ENCODE results near the gene TVP23C.
"Not testable (repeated sequence)": the region's sequence is repeated elsewhere in the genome, so short reads cannot be mapped to it uniquely, and the experiment has no call there.

Gene TVP23C

DNA sequence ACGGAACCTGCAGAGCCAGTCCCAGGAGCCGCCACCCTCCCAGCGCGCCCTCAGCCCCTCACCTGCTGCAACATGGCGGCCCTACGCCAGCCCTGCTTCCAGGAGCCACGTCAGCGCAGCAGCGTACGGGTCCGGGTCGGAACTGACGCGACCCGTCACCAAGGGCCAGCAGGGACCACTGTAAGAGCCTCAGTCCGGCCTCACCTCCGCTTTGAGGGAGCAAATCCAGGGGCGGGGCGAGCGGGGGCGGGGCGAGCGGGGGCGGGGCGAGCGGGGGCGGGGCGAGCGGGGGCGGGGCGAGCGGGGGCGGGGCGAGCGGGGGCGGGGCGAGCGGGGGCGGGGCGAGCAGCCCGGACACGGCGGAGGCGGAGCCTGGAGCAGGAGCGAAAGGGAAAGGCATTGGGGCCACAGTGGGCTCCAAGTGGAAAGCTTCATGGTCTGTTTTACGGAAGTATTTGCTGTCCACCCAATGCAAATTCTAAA lies at the start of gene TVP23C:
Gene TVP23C, minus strand, starts transcription at position 109 of the 483 bp plus-strand sequence. Its CDS starts 35 bp downstream, at position 74.
- peak; percentile 55 for DNase-seq (ENCODE audit: low read depth, low spot score)
- peak; percentile 19 for TF ChIP-seq YY1 (IDR thresholded peaks at IDR 0.05; ENCODE audit: insufficient read depth, insufficient read length)
- not testable (repeated sequence) for H3K4me1 ChIP-seq (ENCODE audit: insufficient read depth, insufficient read length); H3K36me3 ChIP-seq (ENCODE audit: insufficient read depth, insufficient read length, low read length); H3K27me3 ChIP-seq (ENCODE audit: insufficient read depth, insufficient read length); H3K9me3 ChIP-seq (ENCODE audit: insufficient read depth, low read length)
- Histone ChIP-seq H3K9ac (ENCODE audit: insufficient read length, low read depth) (peak within 1 kb of the TSS; percentile 44), H3K4me3 (ENCODE audit: insufficient read length, low read depth) (peak within 1 kb of the TSS; percentile 37)

DNA sequence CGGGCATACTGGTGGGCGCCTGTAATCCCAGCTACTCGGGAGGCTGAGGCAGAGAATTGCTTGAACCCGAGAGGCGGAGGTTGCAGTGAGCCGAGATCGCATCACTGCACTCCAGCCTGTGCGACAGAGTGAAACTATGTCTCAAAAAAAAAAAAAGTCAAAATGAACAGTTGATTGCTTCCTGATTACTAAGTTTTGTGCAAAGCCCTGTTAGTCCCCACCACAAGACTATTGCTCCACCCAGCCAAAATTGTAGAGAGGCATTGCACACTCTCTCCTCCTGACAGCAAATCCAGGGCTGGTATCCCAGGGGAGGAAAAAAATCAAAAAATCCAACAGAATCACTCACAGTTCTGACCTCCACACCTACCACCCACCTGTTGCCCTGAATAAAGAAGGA lies 29.7 kb upstream of the TVP23C start:
- H3K4me3 ChIP-seq (ENCODE audit: insufficient read length, low read depth); H3K27me3 ChIP-seq (ENCODE audit: insufficient read depth, insufficient read length); H3K36me3 ChIP-seq (ENCODE audit: insufficient read depth, insufficient read length, low read length); H3K4me1 ChIP-seq (ENCODE audit: insufficient read depth, insufficient read length); H3K9ac ChIP-seq (ENCODE audit: insufficient read length, low read depth); DNase-seq (ENCODE audit: low read depth, low spot score); H3K9me3 ChIP-seq (ENCODE audit: insufficient read depth, low read length): not testable (repeated sequence)

DNA sequence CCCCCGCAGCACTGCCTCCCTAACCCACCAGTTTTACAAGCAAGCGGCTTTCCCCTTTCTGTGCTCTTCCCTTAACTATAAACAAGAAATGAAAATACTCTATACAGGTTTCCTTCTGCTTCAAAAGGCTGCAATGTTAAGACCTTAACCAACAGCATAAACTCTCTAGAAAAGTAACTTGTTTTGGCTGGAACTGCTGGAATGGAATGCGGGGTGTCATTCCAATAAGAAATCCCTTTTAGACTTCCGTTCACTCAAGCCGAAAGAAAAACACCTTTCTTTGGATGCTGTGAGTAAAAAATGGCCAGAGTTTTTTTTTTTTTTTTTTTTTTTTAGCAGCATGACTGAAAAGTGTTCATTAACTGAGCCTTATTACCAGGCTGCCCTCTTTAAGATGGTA lies 28.7 kb upstream of the TVP23C start:
- not testable (repeated sequence) for H3K4me1 ChIP-seq (ENCODE audit: insufficient read depth, insufficient read length); H3K4me3 ChIP-seq (ENCODE audit: insufficient read length, low read depth); H3K27me3 ChIP-seq (ENCODE audit: insufficient read depth, insufficient read length); H3K9ac ChIP-seq (ENCODE audit: insufficient read length, low read depth); DNase-seq (ENCODE audit: low read depth, low spot score); H3K36me3 ChIP-seq (ENCODE audit: insufficient read depth, insufficient read length, low read length); H3K9me3 ChIP-seq (ENCODE audit: insufficient read depth, low read length)

DNA sequence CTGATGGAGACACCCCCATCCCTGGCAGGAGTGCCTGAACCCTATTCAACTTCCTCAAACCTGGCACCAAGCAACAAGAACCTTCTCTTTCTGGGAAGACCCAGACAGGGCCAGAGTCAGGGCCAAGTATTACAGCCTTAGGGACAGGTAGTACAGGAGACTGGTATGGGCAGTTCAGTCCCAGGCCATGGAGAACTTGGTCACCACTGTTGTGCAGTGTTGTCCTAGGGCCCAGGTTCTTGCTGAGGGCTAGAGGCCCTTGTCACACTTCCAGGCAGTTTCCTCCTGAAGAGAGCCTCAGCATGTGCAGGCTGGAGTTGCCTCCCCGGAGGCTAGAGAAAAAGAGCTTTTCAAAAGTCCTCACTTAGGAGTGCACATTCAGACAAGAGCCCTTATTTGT lies 27.6 kb upstream of the TVP23C start:
- not testable (repeated sequence) for H3K9me3 ChIP-seq (ENCODE audit: insufficient read depth, low read length); H3K4me3 ChIP-seq (ENCODE audit: insufficient read length, low read depth); H3K4me1 ChIP-seq (ENCODE audit: insufficient read depth, insufficient read length); H3K36me3 ChIP-seq (ENCODE audit: insufficient read depth, insufficient read length, low read length); H3K9ac ChIP-seq (ENCODE audit: insufficient read length, low read depth); DNase-seq (ENCODE audit: low read depth, low spot score); H3K27me3 ChIP-seq (ENCODE audit: insufficient read depth, insufficient read length)

DNA sequence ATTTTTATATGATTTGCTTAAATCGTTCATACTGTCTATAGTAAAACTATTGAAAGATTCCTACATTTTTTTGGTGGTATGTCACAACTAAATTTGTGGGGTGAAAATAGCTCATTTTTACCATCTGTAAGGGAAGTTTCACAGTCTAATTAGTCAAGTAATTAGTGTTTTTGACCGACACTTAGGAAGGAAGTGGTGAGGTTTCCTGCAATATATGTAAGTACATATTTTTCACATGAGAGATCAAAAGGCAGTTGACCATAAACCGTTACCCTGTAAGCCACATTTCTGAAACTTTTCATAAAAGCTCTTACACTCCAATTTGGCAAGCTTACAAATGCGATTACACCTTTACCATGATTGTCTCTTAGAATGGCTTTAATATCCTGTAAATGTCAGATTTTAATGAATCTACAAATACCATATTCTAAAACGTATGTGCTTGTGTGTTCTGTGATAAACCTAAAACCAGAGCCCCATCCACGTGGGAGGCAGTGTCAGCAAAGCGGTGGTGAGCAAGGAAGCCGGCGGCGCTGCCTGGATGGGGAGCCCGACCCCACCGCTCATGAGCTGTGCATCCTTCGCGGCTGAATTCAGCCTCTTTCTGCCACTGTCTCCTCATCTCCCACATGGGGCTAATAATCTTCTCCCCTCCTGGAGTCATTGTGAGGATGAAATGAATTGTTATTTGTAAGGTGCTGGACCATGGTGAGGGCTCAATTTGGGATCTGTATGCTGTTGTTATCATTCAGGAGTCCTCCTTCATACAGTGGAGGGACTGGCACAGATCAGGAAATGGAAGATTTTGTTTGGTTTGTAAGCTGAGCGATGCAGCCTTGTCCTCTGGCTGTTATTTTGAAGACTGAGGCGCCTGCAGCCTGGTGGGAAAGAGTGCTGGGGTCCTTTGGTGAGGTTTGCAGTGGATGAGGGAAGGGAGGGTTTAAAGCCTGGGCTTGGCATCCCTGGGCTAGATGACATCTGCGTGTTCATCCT lies 26.6 kb upstream of the TVP23C start:
- H3K4me1 ChIP-seq (ENCODE audit: insufficient read depth, insufficient read length); H3K27me3 ChIP-seq (ENCODE audit: insufficient read depth, insufficient read length); H3K4me3 ChIP-seq (ENCODE audit: insufficient read length, low read depth); H3K9ac ChIP-seq (ENCODE audit: insufficient read length, low read depth); H3K36me3 ChIP-seq (ENCODE audit: insufficient read depth, insufficient read length, low read length); DNase-seq (ENCODE audit: low read depth, low spot score); H3K9me3 ChIP-seq (ENCODE audit: insufficient read depth, low read length): not testable (repeated sequence)

DNA sequence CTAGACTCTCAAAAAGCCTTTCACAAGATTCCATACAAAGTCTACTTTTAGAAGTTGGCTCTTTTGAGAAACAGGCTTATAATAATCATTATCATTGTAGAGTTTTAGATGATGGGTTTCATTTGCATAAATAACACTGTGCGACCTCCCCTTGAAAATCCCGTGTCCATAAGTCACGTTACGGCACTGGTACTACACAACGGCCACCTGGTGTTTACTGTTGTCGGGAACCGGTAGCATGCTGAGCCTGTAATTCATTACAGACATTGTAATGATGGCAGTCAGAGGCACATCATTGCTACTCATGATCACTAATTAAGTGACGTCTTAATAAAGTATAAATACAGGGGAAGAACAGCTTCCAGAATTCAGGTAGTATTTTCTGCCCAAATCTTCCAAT lies 24.7 kb upstream of the TVP23C start:
- not testable (repeated sequence) for H3K9me3 ChIP-seq (ENCODE audit: insufficient read depth, low read length); H3K27me3 ChIP-seq (ENCODE audit: insufficient read depth, insufficient read length); H3K9ac ChIP-seq (ENCODE audit: insufficient read length, low read depth); H3K36me3 ChIP-seq (ENCODE audit: insufficient read depth, insufficient read length, low read length); H3K4me3 ChIP-seq (ENCODE audit: insufficient read length, low read depth); DNase-seq (ENCODE audit: low read depth, low spot score); H3K4me1 ChIP-seq (ENCODE audit: insufficient read depth, insufficient read length)

DNA sequence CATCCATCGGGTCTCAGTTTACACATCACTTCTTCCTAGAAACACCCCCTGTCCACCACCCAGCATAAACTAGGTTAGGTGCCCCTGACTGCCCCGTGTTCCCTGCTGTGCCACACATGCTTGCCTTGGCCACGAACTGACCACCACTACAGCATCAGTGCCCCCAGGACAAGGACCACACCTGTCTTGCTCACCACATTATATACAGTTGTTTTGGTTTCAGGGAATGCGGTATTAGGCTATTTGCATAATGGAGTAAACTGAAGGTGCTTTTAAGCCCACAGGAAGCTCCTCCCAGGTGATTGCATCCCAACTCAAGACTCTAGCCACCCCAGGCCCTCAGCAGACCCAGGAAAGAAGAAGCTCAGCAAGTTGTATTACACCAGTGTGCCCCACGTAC lies 20.0 kb upstream of the TVP23C start:
- H3K9ac ChIP-seq (ENCODE audit: insufficient read length, low read depth); H3K4me1 ChIP-seq (ENCODE audit: insufficient read depth, insufficient read length); H3K36me3 ChIP-seq (ENCODE audit: insufficient read depth, insufficient read length, low read length); H3K9me3 ChIP-seq (ENCODE audit: insufficient read depth, low read length); H3K27me3 ChIP-seq (ENCODE audit: insufficient read depth, insufficient read length); H3K4me3 ChIP-seq (ENCODE audit: insufficient read length, low read depth); DNase-seq (ENCODE audit: low read depth, low spot score): not testable (repeated sequence)

DNA sequence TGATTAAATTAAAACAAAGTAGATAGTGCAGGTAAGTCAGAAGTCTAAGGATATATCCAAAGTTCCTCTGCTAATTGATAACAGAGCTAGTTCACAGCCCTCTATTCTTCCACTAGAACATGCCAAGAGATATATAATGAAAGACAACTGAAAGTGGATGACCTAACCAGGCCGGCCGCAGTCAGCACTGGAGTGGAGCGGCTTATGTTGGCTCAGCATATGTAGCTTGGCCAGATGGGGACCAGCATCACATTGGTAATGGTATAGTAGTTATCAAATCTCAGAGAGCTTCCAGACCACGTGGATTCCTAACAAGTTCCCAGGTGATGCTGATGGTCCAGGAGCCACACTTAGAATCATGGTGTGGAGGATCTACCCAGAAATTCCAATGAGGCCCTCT lies 18.2 kb upstream of the TVP23C start:
- not testable (repeated sequence) for H3K4me3 ChIP-seq (ENCODE audit: insufficient read length, low read depth); H3K9ac ChIP-seq (ENCODE audit: insufficient read length, low read depth); DNase-seq (ENCODE audit: low read depth, low spot score); H3K4me1 ChIP-seq (ENCODE audit: insufficient read depth, insufficient read length); H3K36me3 ChIP-seq (ENCODE audit: insufficient read depth, insufficient read length, low read length); H3K9me3 ChIP-seq (ENCODE audit: insufficient read depth, low read length); H3K27me3 ChIP-seq (ENCODE audit: insufficient read depth, insufficient read length)

DNA sequence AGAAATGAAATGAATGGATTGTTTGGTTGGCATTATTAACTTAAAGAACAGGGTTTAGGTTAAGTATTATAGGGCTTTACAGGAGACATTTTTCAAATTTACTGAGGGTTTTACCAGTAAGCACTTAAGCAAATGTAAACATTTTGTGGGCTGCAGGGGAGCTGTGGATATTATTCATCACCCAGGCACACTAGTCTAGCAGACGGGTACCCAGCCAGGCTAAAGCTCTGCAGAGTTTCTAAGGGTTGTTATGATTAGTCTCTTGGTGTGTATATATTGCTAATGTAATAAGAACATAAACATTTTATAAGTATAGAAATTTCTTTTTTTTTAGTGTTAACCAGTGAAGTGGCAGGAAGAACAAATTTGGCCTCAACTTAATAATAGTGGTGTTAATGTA lies 13.6 kb upstream of the TVP23C start:
- not testable (repeated sequence) for H3K9ac ChIP-seq (ENCODE audit: insufficient read length, low read depth); H3K36me3 ChIP-seq (ENCODE audit: insufficient read depth, insufficient read length, low read length); H3K4me1 ChIP-seq (ENCODE audit: insufficient read depth, insufficient read length); H3K27me3 ChIP-seq (ENCODE audit: insufficient read depth, insufficient read length); DNase-seq (ENCODE audit: low read depth, low spot score); H3K9me3 ChIP-seq (ENCODE audit: insufficient read depth, low read length); H3K4me3 ChIP-seq (ENCODE audit: insufficient read length, low read depth)

DNA sequence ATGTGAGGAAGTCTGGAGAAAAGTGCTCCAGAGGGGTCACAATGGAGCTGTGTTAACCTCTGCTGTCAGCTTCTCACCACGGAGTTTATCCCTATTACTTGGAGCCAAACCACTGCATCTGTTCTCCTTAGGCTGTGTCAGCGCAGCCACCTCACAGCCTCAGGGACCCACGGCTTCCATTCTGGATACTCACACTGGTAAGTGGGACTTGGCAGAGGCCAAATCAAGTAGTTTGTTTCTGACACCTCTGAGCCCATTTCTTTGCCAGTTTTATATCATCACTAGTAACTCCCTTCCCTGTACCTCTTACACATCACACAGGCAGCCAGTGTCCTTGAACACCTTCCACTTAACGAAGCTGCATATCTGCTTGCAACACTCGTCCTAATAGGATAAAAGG lies 11.4 kb upstream of the TVP23C start:
- not testable (repeated sequence) for H3K4me1 ChIP-seq (ENCODE audit: insufficient read depth, insufficient read length); H3K27me3 ChIP-seq (ENCODE audit: insufficient read depth, insufficient read length); H3K36me3 ChIP-seq (ENCODE audit: insufficient read depth, insufficient read length, low read length); H3K4me3 ChIP-seq (ENCODE audit: insufficient read length, low read depth); H3K9me3 ChIP-seq (ENCODE audit: insufficient read depth, low read length); H3K9ac ChIP-seq (ENCODE audit: insufficient read length, low read depth); DNase-seq (ENCODE audit: low read depth, low spot score)

DNA sequence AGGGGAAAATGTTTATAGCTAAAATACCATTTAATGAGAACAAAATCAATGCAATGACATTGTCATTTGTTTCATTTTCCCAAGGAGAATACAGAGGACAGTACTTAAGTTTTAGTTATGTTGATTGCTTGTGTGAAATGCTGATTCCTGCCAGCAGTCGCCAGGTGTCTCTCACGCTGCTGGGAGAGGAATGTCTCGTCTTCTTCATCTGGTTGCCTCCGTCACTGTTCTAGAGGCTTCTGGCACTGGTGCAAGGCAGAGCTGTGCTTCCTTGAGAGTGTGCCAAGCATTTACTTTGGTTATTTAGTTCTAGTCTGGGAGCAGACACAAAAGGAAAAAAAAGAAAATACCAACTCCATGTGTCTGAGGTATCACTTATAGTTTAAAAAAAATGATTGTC lies 10.6 kb upstream of the TVP23C start:
- not testable (repeated sequence) for DNase-seq (ENCODE audit: low read depth, low spot score); H3K36me3 ChIP-seq (ENCODE audit: insufficient read depth, insufficient read length, low read length); H3K9me3 ChIP-seq (ENCODE audit: insufficient read depth, low read length); H3K9ac ChIP-seq (ENCODE audit: insufficient read length, low read depth); H3K4me1 ChIP-seq (ENCODE audit: insufficient read depth, insufficient read length); H3K27me3 ChIP-seq (ENCODE audit: insufficient read depth, insufficient read length); H3K4me3 ChIP-seq (ENCODE audit: insufficient read length, low read depth)

Measured in NT2/D1 (cell line).